ENCODE data around the gene CAMSAP1.

The CAMSAP1 gene

DNA sequence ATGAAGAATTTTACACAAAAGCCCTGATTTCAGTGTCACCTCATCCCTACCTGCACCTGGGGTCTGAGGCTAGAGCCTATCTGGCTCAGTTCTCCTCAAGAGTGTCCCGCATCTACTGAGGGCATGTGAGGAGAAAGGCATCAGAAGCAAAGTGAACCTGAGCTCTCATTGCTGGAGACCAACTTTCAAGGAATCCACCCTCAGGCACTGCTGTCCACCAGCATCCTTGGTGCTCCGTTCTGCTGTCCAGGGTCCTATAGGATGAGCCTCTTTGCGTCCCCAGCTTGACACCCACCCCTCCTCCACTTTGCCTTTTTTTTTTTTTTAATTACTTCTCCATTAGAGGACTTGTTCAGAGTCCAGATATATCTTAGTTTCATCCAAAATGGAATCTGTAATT is 49.5 kb downstream of the CAMSAP1 start:
- no peak for DNase-seq (ENCODE audit: low read depth)
- TF ChIP-seq, protein P1, sequence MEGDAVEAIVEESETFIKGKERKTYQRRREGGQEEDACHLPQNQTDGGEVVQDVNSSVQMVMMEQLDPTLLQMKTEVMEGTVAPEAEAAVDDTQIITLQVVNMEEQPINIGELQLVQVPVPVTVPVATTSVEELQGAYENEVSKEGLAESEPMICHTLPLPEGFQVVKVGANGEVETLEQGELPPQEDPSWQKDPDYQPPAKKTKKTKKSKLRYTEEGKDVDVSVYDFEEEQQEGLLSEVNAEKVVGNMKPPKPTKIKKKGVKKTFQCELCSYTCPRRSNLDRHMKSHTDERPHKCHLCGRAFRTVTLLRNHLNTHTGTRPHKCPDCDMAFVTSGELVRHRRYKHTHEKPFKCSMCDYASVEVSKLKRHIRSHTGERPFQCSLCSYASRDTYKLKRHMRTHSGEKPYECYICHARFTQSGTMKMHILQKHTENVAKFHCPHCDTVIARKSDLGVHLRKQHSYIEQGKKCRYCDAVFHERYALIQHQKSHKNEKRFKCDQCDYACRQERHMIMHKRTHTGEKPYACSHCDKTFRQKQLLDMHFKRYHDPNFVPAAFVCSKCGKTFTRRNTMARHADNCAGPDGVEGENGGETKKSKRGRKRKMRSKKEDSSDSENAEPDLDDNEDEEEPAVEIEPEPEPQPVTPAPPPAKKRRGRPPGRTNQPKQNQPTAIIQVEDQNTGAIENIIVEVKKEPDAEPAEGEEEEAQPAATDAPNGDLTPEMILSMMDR (conservative IDR thresholded peaks at IDR 0.05; ENCODE audit: control insufficient read depth, insufficient read depth, low read depth, low read length), result no peak
- no peak overlapping the region for H3K4me3 ChIP-seq (ENCODE audit: control insufficient read depth, low read depth, low read length)

DNA sequence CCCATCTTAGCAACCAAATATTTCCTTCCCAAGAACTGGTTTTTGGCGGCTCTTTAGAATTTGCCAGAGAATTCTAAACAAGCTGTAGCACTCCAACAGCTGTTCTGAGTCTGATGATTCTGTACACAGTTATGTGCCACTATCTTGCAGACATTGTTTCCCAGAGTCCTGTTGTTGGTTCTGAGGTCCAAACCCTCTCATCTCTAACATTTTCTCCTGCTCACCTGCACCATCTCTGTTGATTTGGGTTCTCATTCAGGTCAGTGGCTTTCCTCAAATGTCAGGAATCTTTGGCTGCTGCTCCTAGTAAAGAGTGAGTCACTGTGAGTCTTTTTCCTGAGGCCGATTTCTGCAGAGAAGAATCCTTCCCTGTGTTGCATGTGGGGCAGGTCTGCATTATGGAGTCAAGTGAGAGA is 50.0 kb downstream of the CAMSAP1 start:
- TF ChIP-seq, protein P1 (conservative IDR thresholded peaks at IDR 0.05; ENCODE audit: control insufficient read depth, insufficient read depth, low read depth, low read length), result no peak
- peak; percentile 28 for DNase-seq (ENCODE audit: low read depth)
- H3K4me3 ChIP-seq (ENCODE audit: control insufficient read depth, low read depth, low read length), result no peak overlapping the region

DNA sequence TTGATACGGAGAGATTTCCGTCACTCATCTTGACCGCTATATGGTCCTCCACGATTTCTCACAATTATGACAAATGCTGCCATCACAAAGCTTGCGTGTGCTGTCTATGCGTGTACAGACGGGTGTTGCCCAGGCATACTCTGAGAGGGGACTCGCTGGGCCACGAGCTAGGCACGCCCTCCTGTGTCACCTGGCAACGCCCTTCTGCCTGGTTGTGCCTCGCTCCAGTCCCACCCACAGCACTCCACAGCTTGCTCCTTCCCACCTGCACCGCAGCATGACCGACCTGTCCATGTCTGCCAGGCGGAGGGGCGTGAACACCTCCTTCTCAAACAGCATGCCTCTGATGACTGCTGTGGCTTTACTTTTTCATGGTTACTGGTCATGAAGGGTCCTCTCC is 55.6 kb downstream of the CAMSAP1 start:
- TF ChIP-seq, protein P1 (conservative IDR thresholded peaks at IDR 0.05; ENCODE audit: control insufficient read depth, insufficient read depth, low read depth, low read length), result no peak
- no peak for DNase-seq (ENCODE audit: low read depth)
- H3K4me3 ChIP-seq (ENCODE audit: control insufficient read depth, low read depth, low read length), result no peak overlapping the region

DNA sequence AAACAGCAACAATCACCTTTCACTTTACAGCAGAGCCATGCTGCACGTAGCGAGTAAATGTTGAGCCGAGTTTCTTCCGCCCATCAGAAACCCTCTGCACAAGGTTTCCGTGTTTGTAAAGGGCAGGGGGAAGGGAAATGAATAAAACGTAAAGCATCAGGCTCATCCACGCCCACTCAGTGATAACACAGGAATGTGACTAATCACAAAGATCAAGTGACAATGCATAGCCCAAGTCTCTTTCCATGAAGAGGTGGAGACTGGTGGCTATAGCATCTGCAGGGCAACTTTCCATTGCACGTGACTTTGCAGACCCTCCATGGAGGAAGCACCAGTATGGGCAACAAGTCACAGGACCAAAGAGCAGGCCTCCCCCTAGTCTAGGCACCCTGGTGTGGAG is 56.6 kb downstream of the CAMSAP1 start:
- H3K4me3 ChIP-seq (ENCODE audit: control insufficient read depth, low read depth, low read length), result no peak overlapping the region
- TF ChIP-seq, protein P1 (conservative IDR thresholded peaks at IDR 0.05; ENCODE audit: control insufficient read depth, insufficient read depth, low read depth, low read length), result no peak
- no peak for DNase-seq (ENCODE audit: low read depth)

DNA sequence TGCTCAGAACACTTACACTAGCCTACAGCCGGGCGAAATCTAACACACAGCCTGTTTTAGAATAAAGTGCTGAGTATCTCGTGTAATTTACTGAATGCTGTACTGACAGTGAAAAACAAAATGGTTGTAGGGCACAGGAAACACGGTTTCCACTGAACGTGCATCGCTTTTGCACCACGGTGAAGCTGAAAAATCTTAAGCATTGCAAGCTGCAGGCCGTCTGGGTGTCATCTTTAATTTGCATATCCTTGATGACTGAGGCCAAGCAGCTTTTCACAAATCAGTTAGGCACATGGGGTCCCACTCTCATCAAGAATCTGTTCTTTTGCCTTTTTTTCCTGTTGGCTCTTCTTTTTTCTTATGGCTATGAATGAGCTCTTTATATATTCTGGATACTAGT is 58.2 kb downstream of the CAMSAP1 start:
- H3K4me3 ChIP-seq (ENCODE audit: control insufficient read depth, low read depth, low read length), result no peak overlapping the region
- TF ChIP-seq, protein P1 (conservative IDR thresholded peaks at IDR 0.05; ENCODE audit: control insufficient read depth, insufficient read depth, low read depth, low read length), result no peak
- no peak for DNase-seq (ENCODE audit: low read depth)

DNA sequence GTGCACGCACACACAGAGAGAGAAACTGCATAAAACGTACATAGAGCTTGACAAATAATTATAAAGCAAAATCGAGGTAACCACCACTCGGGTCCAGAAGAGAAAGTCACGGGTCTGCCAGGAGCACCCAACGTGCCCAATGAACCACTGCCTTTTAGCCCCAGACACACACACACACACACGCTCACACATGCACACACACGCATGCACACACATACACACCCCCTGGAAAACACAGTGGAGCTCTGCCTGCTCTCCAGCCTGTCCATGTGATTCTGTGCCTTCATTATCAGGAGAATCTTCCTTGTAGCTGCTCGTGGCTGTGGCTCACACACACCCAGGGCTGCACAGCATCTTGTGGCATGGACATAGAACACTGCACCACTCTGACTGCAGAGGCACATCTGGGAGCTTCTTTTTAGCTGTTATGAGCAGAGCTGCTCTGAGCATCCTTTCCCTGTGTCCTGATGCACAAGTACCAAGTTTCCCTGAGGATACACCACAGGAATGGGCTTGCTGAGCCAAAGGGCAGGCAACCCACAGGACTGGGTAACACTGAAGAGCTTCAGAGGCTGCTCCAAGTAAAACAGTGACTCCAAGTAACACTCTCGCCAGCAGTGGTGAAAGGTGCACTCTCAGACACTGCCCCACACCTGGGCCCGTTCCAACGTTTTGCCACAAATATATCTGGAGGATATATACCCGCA is 58.9 kb downstream of the CAMSAP1 start:
- TF ChIP-seq, protein P1 (conservative IDR thresholded peaks at IDR 0.05; ENCODE audit: control insufficient read depth, insufficient read depth, low read depth, low read length), result no peak
- no peak for DNase-seq (ENCODE audit: low read depth)

More for the DNA sequence above, 58.9 kb downstream of the CAMSAP1 start:
- H3K4me3 ChIP-seq (ENCODE audit: control insufficient read depth, low read depth, low read length), result no peak overlapping the region

Measured in fibroblast of mammary gland (primary cell).